ENCODE results near the gene FIBCD1. TPM values are rescaled to one million over a fixed set of nuclear protein-coding genes. Genes with fewer than 3 reads are reported as not detected.

Gene FIBCD1
- total RNA-seq, 1 experiment from 2014 or later: 6.6 TPM

DNA sequence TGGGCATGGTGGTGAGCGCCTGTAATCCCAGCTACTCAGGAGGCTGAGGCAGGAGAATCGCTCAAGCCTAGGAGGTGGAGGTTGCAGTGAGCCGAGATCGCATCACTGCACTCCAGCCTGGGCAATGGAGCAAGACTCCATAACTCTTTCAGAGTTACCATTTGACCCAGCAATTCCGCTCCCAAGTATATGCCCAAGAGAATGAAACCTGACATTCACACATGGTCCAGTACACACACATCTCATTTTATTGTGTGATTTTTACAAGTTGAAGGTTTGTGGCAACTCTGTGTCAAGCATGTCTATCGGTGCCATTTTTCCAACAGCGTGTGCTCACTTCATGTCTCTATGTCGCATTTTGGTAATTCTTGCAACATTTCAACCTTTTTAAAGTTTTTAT, 24.9 kb upstream of the FIBCD1 start (continued):
- TF ChIP-seq, protein P1, sequence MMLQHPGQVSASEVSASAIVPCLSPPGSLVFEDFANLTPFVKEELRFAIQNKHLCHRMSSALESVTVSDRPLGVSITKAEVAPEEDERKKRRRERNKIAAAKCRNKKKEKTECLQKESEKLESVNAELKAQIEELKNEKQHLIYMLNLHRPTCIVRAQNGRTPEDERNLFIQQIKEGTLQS (CRISPR knock-in tag; conservative IDR thresholded peaks at IDR 0.05): no peak
- TF ChIP-seq, protein P2, sequence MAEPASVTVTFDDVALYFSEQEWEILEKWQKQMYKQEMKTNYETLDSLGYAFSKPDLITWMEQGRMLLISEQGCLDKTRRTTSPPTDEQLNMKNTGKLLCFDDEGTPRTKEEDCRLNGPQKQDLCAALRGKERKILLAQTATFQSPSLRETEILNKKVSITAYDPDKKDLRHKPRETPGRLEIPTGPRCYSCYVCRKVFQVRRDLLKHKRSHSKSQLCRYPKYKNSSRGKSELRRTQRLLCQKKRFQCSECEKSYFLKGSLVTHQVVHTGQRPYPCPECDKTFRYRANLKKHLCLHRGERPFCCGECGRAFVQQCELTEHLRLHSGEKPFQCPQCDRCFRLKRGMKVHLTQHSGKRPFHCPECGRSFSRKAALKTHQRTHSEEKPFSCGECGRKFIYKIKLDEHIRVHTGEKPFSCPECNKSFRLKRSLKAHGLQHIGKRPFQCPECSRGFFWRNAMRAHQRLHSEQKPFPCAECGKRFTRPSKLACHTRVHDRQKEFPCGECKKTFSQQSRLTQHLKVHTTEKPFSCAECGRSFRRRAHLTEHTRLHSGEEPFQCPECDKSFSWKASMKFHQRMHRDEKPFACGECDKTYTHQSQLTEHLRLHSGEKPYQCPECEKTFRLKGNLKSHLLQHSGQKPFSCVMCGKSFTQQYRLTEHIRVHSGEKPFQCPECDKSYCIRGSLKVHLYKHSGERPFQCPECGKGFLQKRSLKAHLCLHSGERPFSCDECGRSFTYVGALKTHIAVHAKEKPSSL (CRISPR knock-in tag; conservative IDR thresholded peaks at IDR 0.05): no peak
- TF ChIP-seq, protein P3, sequence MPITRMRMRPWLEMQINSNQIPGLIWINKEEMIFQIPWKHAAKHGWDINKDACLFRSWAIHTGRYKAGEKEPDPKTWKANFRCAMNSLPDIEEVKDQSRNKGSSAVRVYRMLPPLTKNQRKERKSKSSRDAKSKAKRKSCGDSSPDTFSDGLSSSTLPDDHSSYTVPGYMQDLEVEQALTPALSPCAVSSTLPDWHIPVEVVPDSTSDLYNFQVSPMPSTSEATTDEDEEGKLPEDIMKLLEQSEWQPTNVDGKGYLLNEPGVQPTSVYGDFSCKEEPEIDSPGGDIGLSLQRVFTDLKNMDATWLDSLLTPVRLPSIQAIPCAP (CRISPR knock-in tag; IDR thresholded peaks at IDR 0.05): no peak
- TF ChIP-seq TEAD4 (CRISPR knock-in tag; IDR thresholded peaks at IDR 0.05) (no peak), SOX15 (CRISPR knock-in tag; IDR thresholded peaks at IDR 0.05) (no peak)
- TF ChIP-seq, protein P4, sequence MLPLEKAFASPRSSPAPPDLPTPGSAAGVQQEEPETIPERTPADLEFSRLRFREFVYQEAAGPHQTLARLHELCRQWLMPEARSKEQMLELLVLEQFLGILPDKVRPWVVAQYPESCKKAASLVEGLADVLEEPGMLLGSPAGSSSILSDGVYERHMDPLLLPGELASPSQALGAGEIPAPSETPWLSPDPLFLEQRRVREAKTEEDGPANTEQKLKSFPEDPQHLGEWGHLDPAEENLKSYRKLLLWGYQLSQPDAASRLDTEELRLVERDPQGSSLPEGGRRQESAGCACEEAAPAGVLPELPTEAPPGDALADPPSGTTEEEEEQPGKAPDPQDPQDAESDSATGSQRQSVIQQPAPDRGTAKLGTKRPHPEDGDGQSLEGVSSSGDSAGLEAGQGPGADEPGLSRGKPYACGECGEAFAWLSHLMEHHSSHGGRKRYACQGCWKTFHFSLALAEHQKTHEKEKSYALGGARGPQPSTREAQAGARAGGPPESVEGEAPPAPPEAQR (CRISPR knock-in tag; IDR thresholded peaks at IDR 0.05): no peak

DNA sequence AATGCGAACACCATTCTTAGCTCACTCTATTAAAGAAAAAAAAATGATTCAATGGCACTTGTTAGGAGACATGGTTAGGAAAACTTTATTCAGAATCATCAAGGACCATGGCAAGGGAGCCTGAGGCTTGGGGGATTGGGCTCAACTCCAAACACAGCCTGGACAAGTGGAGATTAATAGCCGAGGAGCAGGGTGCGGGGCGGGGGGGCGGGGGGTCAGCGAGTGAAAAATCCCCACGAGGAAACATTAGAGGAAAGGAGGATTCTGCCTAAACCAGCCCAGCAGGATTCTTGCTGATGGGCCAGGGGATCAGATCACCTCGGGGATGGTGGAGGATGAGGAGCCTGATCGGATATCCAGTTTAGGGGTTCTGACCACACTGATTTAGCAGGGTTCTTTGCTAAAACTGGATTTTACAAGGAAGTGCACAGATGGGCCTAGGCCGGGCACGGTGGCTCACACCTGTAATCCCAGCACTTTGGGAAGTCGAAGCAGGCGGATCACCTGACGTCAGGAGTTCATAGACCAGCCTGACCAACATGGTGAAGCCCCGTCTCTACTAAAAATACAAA, 24.4 kb upstream of the FIBCD1 start:
- TF ChIP-seq, protein P5, sequence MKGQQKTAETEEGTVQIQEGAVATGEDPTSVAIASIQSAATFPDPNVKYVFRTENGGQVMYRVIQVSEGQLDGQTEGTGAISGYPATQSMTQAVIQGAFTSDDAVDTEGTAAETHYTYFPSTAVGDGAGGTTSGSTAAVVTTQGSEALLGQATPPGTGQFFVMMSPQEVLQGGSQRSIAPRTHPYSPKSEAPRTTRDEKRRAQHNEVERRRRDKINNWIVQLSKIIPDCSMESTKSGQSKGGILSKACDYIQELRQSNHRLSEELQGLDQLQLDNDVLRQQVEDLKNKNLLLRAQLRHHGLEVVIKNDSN (CRISPR knock-in tag; IDR thresholded peaks at IDR 0.05): no peak
- TF ChIP-seq TCF7 (CRISPR knock-in tag; IDR thresholded peaks at IDR 0.05; ENCODE audit: low read depth): no peak
- TF ChIP-seq, protein P6, sequence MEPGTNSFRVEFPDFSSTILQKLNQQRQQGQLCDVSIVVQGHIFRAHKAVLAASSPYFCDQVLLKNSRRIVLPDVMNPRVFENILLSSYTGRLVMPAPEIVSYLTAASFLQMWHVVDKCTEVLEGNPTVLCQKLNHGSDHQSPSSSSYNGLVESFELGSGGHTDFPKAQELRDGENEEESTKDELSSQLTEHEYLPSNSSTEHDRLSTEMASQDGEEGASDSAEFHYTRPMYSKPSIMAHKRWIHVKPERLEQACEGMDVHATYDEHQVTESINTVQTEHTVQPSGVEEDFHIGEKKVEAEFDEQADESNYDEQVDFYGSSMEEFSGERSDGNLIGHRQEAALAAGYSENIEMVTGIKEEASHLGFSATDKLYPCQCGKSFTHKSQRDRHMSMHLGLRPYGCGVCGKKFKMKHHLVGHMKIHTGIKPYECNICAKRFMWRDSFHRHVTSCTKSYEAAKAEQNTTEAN (CRISPR knock-in tag; IDR thresholded peaks at IDR 0.05): no peak
- no peak for TF ChIP-seq CREB1 (CRISPR knock-in tag; IDR thresholded peaks at IDR 0.05)
- TF ChIP-seq, protein P7, sequence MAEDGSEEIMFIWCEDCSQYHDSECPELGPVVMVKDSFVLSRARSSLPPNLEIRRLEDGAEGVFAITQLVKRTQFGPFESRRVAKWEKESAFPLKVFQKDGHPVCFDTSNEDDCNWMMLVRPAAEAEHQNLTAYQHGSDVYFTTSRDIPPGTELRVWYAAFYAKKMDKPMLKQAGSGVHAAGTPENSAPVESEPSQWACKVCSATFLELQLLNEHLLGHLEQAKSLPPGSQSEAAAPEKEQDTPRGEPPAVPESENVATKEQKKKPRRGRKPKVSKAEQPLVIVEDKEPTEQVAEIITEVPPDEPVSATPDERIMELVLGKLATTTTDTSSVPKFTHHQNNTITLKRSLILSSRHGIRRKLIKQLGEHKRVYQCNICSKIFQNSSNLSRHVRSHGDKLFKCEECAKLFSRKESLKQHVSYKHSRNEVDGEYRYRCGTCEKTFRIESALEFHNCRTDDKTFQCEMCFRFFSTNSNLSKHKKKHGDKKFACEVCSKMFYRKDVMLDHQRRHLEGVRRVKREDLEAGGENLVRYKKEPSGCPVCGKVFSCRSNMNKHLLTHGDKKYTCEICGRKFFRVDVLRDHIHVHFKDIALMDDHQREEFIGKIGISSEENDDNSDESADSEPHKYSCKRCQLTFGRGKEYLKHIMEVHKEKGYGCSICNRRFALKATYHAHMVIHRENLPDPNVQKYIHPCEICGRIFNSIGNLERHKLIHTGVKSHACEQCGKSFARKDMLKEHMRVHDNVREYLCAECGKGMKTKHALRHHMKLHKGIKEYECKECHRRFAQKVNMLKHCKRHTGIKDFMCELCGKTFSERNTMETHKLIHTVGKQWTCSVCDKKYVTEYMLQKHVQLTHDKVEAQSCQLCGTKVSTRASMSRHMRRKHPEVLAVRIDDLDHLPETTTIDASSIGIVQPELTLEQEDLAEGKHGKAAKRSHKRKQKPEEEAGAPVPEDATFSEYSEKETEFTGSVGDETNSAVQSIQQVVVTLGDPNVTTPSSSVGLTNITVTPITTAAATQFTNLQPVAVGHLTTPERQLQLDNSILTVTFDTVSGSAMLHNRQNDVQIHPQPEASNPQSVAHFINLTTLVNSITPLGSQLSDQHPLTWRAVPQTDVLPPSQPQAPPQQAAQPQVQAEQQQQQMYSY (CRISPR knock-in tag; IDR thresholded peaks at IDR 0.05): no peak
- TF ChIP-seq TP53 (CRISPR knock-in tag; IDR thresholded peaks at IDR 0.05): no peak
- TF ChIP-seq, protein P1 (CRISPR knock-in tag; conservative IDR thresholded peaks at IDR 0.05): no peak
- no peak for TF ChIP-seq SP1 (CRISPR knock-in tag; conservative IDR thresholded peaks at IDR 0.05)
- TF ChIP-seq NFATC4 (CRISPR knock-in tag; IDR thresholded peaks at IDR 0.05): no peak
- no peak for TF ChIP-seq GABPB1 (CRISPR knock-in tag; IDR thresholded peaks at IDR 0.05)
- TF ChIP-seq NFYB (CRISPR knock-in tag; conservative IDR thresholded peaks at IDR 0.05; ENCODE audit: low read depth): no peak
- TF ChIP-seq NR1H2 (CRISPR knock-in tag; IDR thresholded peaks at IDR 0.05): no peak
- DNase-seq (ENCODE audit: low spot score): no peak
- CTCF ChIA-PET: interaction anchor here (1.0 to 1.5 kb wide), 2 partner anchors 35 to 97 kb away, joined by 3 read pairs; no protein-coding TSS in a partner anchor

More for the DNA sequence above, 24.4 kb upstream of the FIBCD1 start:
- Mint-ChIP-seq H3K36me3 (peaks cover 4% of the 10 kb centered on the region), H3K27ac (no peak overlapping the region), H3K9me3 (peaks cover 6% of the 10 kb centered on the region), H3K27me3 (ENCODE audit: low read depth) (no peaks in the 10 kb centered on the region), H3K4me3 (no peak overlapping the region), H3K4me1 (no peaks in the 10 kb centered on the region)
- POLR2A ChIA-PET: no interaction called here
- ATAC-seq: no peak
